PFSK-1 (cell line): ENCODE results near the gene PYGO2.

ENCODE experiments used
- FOXP2 ChIP-seq: optimal IDR thresholded peaks from 2 replicates; pipeline ENCODE3; 2011; ENCODE audit warnings: borderline replicate concordance, control low read depth, inconsistent platforms; ENCODE audit not compliant: insufficient read depth; ENCODE audit errors: extremely low read length, extremely low read depth
- POLR2AphosphoS5 ChIP-seq: IDR thresholded peaks from 2 replicates; pipeline ENCODE4 v1.6.1; 2012; ENCODE audit warnings: low read depth, mild to moderate bottlenecking, control low read depth, low read length, moderate library complexity
- SIN3A ChIP-seq: IDR thresholded peaks from 2 replicates; pipeline ENCODE4 v1.6.1; 2012; ENCODE audit warnings: mild to moderate bottlenecking, low read length, moderate library complexity, borderline replicate concordance; ENCODE audit not compliant: insufficient read depth
- TAF1 ChIP-seq: IDR thresholded peaks from 2 replicates; pipeline ENCODE4 v1.6.1; 2012; ENCODE audit warnings: low read length, control low read depth, borderline replicate concordance; ENCODE audit not compliant: insufficient read depth
- TF ChIP-seq, protein P1 (sequence below), 2 experiments: IDR thresholded peaks; 2 replicates each; pipeline versions ENCODE4 v1.6.1 to v1.8.0; 2011 to 2012; ENCODE audit warnings: low read depth in 2 of 2, low read length in 2 of 2, control low read depth in 1 of 2, inconsistent platforms in 1 of 2, mild to moderate bottlenecking in 1 of 2, moderate library complexity in 1 of 2; ENCODE audit not compliant: insufficient read depth in 1 of 2

PYGO2 gene

DNA sequence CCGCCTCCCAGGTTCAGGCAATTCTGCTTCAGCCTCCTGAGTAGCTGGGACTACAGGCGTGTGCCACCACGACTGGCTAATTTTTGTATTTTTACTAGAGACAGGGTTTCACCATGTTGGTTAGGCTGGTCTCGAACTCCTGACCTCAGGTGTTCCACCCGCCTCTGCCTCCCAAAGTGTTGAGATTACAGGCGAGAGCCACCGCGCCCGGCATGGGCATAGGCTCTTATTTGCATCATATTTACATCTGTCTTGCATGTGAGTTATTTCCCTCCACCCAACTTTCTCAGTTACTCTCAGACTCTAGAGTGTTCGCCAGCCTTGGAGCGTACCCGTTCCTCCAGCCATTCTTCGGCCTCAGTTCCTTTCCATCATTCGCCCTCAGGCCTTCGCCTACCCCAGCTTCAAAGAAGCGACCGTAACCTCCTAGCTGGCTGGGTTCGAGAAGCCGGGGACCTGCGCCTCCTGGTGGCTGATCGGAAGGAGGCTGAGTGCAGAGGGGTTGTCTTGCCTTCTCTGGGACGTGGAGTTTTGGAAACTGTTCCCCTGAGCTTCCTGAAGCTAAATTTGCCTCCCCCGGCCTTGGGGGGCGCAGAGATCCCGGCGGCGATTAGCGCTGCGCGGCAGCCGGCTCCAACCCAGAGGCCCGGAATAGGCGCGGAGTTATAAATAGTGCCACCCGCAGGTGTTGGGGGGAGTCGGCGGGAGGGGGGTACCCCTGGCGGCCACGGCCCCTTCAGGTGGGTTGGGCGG, 37.4 kb upstream of the PYGO2 start:
- TF ChIP-seq SIN3A (no peak), FOXP2 (no peak), POLR2AphosphoS5 (no peak), TAF1 (no peak)
- TF ChIP-seq, protein P1, sequence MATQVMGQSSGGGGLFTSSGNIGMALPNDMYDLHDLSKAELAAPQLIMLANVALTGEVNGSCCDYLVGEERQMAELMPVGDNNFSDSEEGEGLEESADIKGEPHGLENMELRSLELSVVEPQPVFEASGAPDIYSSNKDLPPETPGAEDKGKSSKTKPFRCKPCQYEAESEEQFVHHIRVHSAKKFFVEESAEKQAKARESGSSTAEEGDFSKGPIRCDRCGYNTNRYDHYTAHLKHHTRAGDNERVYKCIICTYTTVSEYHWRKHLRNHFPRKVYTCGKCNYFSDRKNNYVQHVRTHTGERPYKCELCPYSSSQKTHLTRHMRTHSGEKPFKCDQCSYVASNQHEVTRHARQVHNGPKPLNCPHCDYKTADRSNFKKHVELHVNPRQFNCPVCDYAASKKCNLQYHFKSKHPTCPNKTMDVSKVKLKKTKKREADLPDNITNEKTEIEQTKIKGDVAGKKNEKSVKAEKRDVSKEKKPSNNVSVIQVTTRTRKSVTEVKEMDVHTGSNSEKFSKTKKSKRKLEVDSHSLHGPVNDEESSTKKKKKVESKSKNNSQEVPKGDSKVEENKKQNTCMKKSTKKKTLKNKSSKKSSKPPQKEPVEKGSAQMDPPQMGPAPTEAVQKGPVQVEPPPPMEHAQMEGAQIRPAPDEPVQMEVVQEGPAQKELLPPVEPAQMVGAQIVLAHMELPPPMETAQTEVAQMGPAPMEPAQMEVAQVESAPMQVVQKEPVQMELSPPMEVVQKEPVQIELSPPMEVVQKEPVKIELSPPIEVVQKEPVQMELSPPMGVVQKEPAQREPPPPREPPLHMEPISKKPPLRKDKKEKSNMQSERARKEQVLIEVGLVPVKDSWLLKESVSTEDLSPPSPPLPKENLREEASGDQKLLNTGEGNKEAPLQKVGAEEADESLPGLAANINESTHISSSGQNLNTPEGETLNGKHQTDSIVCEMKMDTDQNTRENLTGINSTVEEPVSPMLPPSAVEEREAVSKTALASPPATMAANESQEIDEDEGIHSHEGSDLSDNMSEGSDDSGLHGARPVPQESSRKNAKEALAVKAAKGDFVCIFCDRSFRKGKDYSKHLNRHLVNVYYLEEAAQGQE (IDR thresholded peaks at IDR 0.05; ENCODE audit: insufficient read depth in 1 of 2, low read depth in 2 of 2, low read length in 2 of 2): no peak

DNA sequence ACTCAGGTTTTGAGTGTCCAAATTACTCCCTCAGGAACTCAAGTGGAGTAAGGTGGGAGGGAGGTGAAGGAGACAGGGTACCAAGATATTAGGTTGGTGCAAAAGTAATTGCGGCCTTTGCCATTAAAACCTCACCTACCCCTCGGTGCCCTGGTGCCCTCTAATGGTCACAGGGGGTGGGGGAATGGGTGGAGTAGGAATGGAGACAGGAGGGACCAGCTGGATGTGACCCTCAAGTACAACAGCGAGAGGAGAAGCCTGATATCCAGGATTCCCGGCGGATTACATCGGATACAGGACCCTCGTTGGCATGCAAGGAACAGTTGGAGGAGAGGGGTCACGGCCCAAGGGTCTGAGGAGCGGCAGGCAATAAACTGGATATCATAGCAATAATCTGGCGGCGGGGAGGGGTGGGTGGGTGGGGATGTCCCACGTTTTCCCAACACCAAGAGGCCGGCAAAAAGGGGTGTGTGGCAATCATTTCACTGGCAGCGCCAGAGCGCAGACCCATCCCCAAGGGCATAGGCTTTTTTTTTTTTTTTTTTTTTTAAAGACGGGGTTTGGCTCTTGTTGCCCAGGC, 36.7 kb upstream of the PYGO2 start:
- TF ChIP-seq FOXP2 (no peak), TAF1 (no peak), SIN3A (no peak), POLR2AphosphoS5 (no peak)
- TF ChIP-seq, protein P1 (IDR thresholded peaks at IDR 0.05; ENCODE audit: insufficient read depth in 1 of 2, low read depth in 2 of 2, low read length in 2 of 2): no peak

DNA sequence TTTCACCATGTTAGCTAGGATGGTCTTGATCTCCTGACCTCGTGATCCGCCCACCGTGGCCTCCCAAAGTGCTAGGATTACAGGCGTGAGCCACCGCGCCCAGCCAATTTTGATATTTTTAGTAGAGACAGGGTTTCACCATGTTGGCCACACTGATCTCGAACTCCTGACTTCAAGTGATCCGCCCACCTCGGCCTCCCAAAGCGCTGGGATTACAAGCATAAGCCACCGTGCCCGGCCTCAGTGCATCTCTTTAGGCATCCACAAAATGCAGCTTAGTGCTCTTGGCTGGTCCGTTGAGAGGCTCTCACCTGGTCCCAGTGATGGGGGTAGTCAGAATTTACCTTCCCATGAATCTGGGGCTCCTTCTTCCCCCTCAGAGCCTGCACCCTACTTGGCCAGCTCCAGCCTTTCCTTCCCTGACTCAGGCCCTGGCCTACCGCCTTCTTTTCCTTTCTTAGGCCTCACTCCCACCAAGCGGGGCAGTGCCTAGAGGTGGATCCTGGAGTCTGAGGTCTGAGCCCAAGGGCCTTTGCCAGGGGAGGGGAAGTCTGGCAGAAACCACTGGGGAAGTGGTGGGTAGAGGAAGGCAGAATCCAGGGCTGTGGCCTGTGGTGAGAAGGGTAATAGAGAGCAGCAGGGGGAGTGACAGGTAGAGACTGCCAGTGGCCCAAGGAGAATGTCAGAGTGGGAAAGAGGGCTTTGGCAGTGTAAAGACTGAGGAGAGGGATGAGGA, 35.6 kb upstream of the PYGO2 start:
- TF ChIP-seq, protein P1 (IDR thresholded peaks at IDR 0.05; ENCODE audit: insufficient read depth in 1 of 2, low read depth in 2 of 2, low read length in 2 of 2): no peak
- TF ChIP-seq SIN3A: no peak

DNA sequence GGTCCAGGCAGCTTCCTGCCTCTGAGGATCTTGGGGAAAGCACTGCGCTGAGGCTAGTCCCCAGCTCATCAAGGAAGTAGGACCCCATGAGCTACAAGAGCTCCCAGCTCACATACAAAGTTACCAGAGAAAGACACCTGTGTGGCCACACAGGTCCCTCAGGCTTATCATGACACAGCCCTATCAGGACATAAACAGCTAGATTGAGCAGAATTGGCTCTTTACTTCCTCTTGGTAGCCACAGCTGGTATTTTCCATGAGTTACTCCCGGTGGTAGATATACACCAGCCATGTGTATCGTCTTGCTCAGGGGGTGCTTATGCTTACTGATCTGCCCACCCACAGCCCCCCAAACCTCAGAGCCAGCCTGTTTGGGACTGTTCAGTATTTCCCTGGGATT, 33.0 kb upstream of the PYGO2 start:
- no peak for TF ChIP-seq SIN3A
- TF ChIP-seq POLR2AphosphoS5: no peak
- TF ChIP-seq, protein P1 (IDR thresholded peaks at IDR 0.05; ENCODE audit: insufficient read depth in 1 of 2, low read depth in 2 of 2, low read length in 2 of 2): no peak
- TF ChIP-seq FOXP2: no peak
- TF ChIP-seq TAF1: no peak
